Measurements from ENCODE around the gene PUSL1.

PUSL1 gene

DNA sequence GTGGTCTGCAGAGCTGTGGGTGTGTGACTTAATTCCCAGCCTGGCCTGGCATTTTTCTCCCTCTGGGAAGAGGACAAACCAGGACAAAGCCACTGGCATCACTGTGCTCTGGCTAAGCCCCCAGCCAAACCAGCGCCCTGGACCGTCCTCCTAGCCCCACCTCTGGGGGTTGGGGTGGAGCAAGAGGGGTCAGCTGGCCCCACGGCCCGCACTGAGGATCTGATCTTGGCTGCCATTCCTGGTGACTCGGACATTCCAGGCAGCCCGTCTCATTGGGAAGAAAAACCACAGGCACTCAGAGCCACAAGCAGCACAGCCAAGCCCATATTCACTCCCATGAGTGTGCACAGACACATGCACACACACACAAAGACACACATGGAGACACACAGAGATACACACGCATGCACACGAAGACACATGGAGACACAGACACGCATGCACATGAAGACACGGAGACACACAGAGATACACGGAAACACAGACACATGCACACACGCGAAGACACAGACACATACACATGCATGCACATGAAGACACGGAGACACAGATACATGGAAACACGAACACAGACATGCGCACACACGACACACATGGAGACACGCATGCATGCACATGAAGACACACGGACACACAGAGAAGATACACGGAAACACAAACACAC lies 52.2 kb downstream of the PUSL1 start:
- no peak for TF ChIP-seq SUZ12 (IDR thresholded peaks at IDR 0.05; ENCODE audit: extremely low read depth, insufficient read depth, insufficient read length)
- no peak for TF ChIP-seq YY1 (IDR thresholded peaks at IDR 0.05; ENCODE audit: insufficient read depth, insufficient read length)
- TF ChIP-seq ZNF274 (IDR thresholded peaks at IDR 0.05; ENCODE audit: low read depth, low read length) = no peak
- DNase-seq (ENCODE audit: low read depth, low spot score) = no peak
- no peaks in the 10 kb centered on the region for H3K36me3 ChIP-seq (ENCODE audit: insufficient read depth, insufficient read length, low read length)
- H3K9ac ChIP-seq (ENCODE audit: insufficient read length, low read depth) = no peak overlapping the region
- peaks cover 27% of the 10 kb centered on the region for H3K4me1 ChIP-seq (ENCODE audit: insufficient read depth, insufficient read length)
- H3K27me3 ChIP-seq (ENCODE audit: insufficient read depth, insufficient read length) = no peaks in the 10 kb centered on the region
- no peak overlapping the region for H3K4me3 ChIP-seq (ENCODE audit: insufficient read length, low read depth)
- no peaks in the 10 kb centered on the region for H3K9me3 ChIP-seq (ENCODE audit: insufficient read depth, low read length)
